CD4-positive, alpha-beta memory T cell (primary cell): Measurements from ENCODE around the gene DCUN1D3. TPM values are rescaled to one million over a fixed set of nuclear protein-coding genes. Genes with fewer than 3 reads are reported as not detected.
"Not testable (repeated sequence)": the region's sequence is repeated elsewhere in the genome, so short reads cannot be mapped to it uniquely, and the experiment has no call there.

Experiments used
- CTCF ChIA-PET: fragments of 350-600 bp; sonication (Branson Sonifier 250); formaldehyde crosslinking; loops from one replicate; lab custom pipeline; 2021; ENCODE audit warnings: inconsistent platforms; ENCODE audit not compliant: partially characterized antibody; lab: Charles Lee
- POLR2A ChIA-PET: fragments of 350-600 bp; sonication (Branson Sonifier 250); formaldehyde crosslinking; loops from one replicate; lab custom pipeline; 2021; ENCODE audit not compliant: partially characterized antibody; lab: Charles Lee
- DNase-seq, 5 donors: peaks; one replicate each; pipeline versions ENCODE4 v3.0.0 to v3.0.0-alpha.2; 2020 to 2022; ENCODE audit warnings: mixed read lengths in 1 of 5
- H3K27ac ChIP-seq: one replicate; pipeline ENCODE4 v1.7.0; 2013; ENCODE audit warnings: low read depth, low read length
- H3K27me3 ChIP-seq: 2 replicates; pipeline ENCODE4 v1.7.0; 2013; ENCODE audit warnings: mild to moderate bottlenecking, low read length, moderate library complexity; ENCODE audit not compliant: insufficient read depth
- H3K36me3 ChIP-seq: 2 replicates; pipeline ENCODE4 v1.7.0; 2013; ENCODE audit warnings: mild to moderate bottlenecking, low read length, moderate library complexity; ENCODE audit not compliant: insufficient read depth
- H3K4me1 ChIP-seq: 2 replicates; pipeline ENCODE4 v1.7.0; 2013; ENCODE audit warnings: mild to moderate bottlenecking, low read length, moderate library complexity; ENCODE audit not compliant: insufficient read depth
- H3K4me3 ChIP-seq, 2 donors: one replicate each; pipeline ENCODE4 v1.7.0; 2013; ENCODE audit warnings: low read length in 2 of 2, mild to moderate bottlenecking in 1 of 2
- H3K9me3 ChIP-seq, 2 donors: one replicate each; pipeline ENCODE4 v1.7.0; 2013; ENCODE audit warnings: low read length in 2 of 2, control low read depth in 1 of 2; ENCODE audit not compliant: control insufficient read depth in 1 of 2
- H3K27ac Mint-ChIP-seq, 7 donors: one replicate each; pipeline ENCODE4 v1.8.0; 2020 to 2021; ENCODE audit warnings: mixed read lengths in 7 of 7, mild to moderate bottlenecking in 6 of 7, inconsistent platforms in 3 of 7, moderate library complexity in 3 of 7
- H3K27me3 Mint-ChIP-seq, 2 donors: one replicate each; pipeline ENCODE4 v1.8.0; 2020 to 2021; ENCODE audit warnings: mixed read lengths in 2 of 2
- H3K36me3 Mint-ChIP-seq, 2 donors: one replicate each; pipeline ENCODE4 v1.8.0; 2020 to 2021; ENCODE audit warnings: mixed read lengths in 2 of 2, inconsistent platforms in 1 of 2, mild to moderate bottlenecking in 1 of 2
- H3K4me1 Mint-ChIP-seq, 4 donors: one replicate each; pipeline ENCODE4 v1.8.0; 2020 to 2021; ENCODE audit warnings: mixed read lengths in 4 of 4, mild to moderate bottlenecking in 1 of 4
- H3K4me3 Mint-ChIP-seq, 8 donors: one replicate each; pipeline ENCODE4 v1.8.0; 2020 to 2021; ENCODE audit warnings: mixed read lengths in 8 of 8, mild to moderate bottlenecking in 7 of 8, moderate library complexity in 6 of 8, inconsistent platforms in 3 of 8
- H3K9me3 Mint-ChIP-seq, 8 donors: one replicate each; pipeline ENCODE4 v1.8.0; 2020 to 2021; ENCODE audit warnings: mixed read lengths in 8 of 8, mild to moderate bottlenecking in 5 of 8, inconsistent platforms in 3 of 8, moderate library complexity in 1 of 8
- intact Hi-C: fragments of 100-400 bp; cut with micrococcal nuclease; formaldehyde crosslinking; loops from one replicate; pipeline ENCODE4 v1.15.1; 2023
- polyA plus RNA-seq, 2 donors: library from polyadenylated mRNA; unstranded; fragments of 300-500 nt; fragmentation: Illumina TruSeq; gene quantifications; one replicate each; pipeline ENCODE4 v1.2.3, GENCODE V29; 2021
- total RNA-seq, 2 experiments: library from RNA; stranded (reverse); gene quantifications; one replicate each; pipeline ENCODE4 v1.2.3, GENCODE V29; 2021

Gene DCUN1D3
- total and polyA plus RNA-seq, 4 experiments from 2014 or later, result 0.11 to 7.5 (median 3.7) TPM

GRCh38 chr16:20860995-20861394, 39.2 kb downstream of the DCUN1D3 start:
- H3K4me3 Mint-ChIP-seq, H3K27me3 ChIP-seq, H3K9me3 Mint-ChIP-seq, CTCF ChIA-PET, POLR2A ChIA-PET, H3K4me1 ChIP-seq, intact Hi-C loops, H3K27me3 Mint-ChIP-seq, DNase-seq, H3K4me3 ChIP-seq, H3K9me3 ChIP-seq, H3K27ac ChIP-seq: not testable (repeated sequence)
- H3K4me1 Mint-ChIP-seq, result peaks cover 4 to 11% (median 8%) of the 10 kb centered on the region in 4 donors
- peak overlapping the region in 1 of 7 donors; percentile 31 for H3K27ac Mint-ChIP-seq
- peaks cover 17% of the 10 kb centered on the region for H3K36me3 ChIP-seq
- H3K36me3 Mint-ChIP-seq, result peaks cover 32 to 34% of the 10 kb centered on the region in 2 donors

DNA sequence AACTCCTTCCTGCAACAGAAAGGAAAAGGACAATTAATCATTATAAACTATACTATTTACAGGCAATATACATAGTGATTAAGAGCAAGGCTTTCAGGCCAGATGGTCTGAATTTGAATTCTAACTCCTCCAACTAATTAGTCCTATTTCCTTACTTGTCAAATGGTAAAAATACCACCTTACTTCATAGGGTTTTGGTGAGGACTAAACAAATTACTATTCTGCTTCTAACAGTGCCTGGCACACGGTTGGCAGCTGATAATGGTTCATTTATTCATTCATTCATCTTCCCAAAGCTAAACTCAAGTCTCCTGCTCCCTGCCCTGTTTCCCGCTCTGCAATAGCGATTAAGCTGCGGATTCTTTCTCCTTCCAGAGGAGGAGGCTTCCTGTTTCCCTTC, 39.8 kb downstream of the DCUN1D3 start:
- Histone ChIP-seq H3K27me3 (no peaks in the 10 kb centered on the region), H3K9me3 (no peaks in the 10 kb centered on the region), H3K4me1 (no peaks in the 10 kb centered on the region), H3K27ac (no peak overlapping the region), H3K36me3 (peaks cover 17% of the 10 kb centered on the region), H3K4me3 (no peak overlapping the region)
- H3K27ac Mint-ChIP-seq, result no peak overlapping the region
- no peak overlapping the region for H3K4me3 Mint-ChIP-seq
- no peak for DNase-seq
- no peaks in the 10 kb centered on the region for H3K9me3 Mint-ChIP-seq
- H3K4me1 Mint-ChIP-seq, result peaks cover 4 to 11% (median 7%) of the 10 kb centered on the region in 4 donors
- POLR2A ChIA-PET, result no interaction called here
- intact Hi-C loops, result no loop called here
- H3K36me3 Mint-ChIP-seq, result peaks cover 32 to 34% of the 10 kb centered on the region in 2 donors
- H3K27me3 Mint-ChIP-seq, result no peaks in the 10 kb centered on the region
- CTCF ChIA-PET, result no interaction called here

GRCh38 chr16:20859699-20860098, 40.5 kb downstream of the DCUN1D3 start:
- Histone ChIP-seq H3K4me3 (no peak overlapping the region), H3K4me1 (no peaks in the 10 kb centered on the region), H3K9me3 (no peaks in the 10 kb centered on the region), H3K27me3 (no peaks in the 10 kb centered on the region), H3K27ac (no peak overlapping the region), H3K36me3 (peaks cover 17% of the 10 kb centered on the region)
- ChIA-PET POLR2A (no interaction called here), CTCF (no interaction called here)
- peak overlapping the region in 1 of 7 donors; percentile 5 for H3K27ac Mint-ChIP-seq
- intact Hi-C loops, result loop anchor here (10.0 kb wide), 1 partner anchor 145 kb away; no protein-coding TSS in a partner anchor
- DNase-seq, result no peak
- H3K9me3 Mint-ChIP-seq, result no peaks in the 10 kb centered on the region
- H3K27me3 Mint-ChIP-seq, result no peaks in the 10 kb centered on the region
- peaks cover 34 to 38% of the 10 kb centered on the region in 2 donors for H3K36me3 Mint-ChIP-seq
- H3K4me1 Mint-ChIP-seq, result peaks cover 2 to 10% (median 5%) of the 10 kb centered on the region in 4 donors
- H3K4me3 Mint-ChIP-seq, result no peak overlapping the region

DNA sequence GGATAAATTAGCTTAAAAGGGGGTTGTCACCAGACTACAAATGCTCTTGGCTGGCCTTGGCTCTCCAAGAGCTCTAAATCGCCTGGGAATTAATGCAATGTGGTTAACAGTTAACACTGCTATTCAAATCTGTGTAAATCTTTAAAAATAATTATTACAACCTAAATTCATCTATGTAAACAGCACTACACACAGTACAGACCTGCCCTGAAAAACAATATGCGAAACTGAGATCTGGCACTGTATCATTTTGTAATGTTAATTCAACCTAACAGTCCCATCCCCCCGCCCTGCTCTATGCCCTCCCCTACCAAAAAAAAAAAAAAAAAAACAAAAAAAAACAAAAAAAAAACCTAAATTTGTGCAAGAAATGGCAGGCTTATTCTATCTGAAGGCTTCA, 40.9 kb downstream of the DCUN1D3 start:
- H3K4me3 ChIP-seq, result no peak overlapping the region
- H3K9me3 ChIP-seq, result no peaks in the 10 kb centered on the region
- peaks cover 34 to 38% of the 10 kb centered on the region in 2 donors for H3K36me3 Mint-ChIP-seq
- H3K27me3 ChIP-seq, result no peaks in the 10 kb centered on the region
- no peaks in the 10 kb centered on the region for H3K9me3 Mint-ChIP-seq
- CTCF ChIA-PET, result no interaction called here
- H3K4me1 Mint-ChIP-seq, result peaks cover 0 to 6% (median 3%) of the 10 kb centered on the region in 4 donors
- intact Hi-C loops, result loop anchor here (10.0 kb wide), 1 partner anchor 146 kb away; no protein-coding TSS in a partner anchor
- POLR2A ChIA-PET, result no interaction called here
- H3K4me1 ChIP-seq, result no peaks in the 10 kb centered on the region
- no peak overlapping the region for H3K4me3 Mint-ChIP-seq
- no peak overlapping the region for H3K27ac Mint-ChIP-seq
- peaks cover 17% of the 10 kb centered on the region for H3K36me3 ChIP-seq
- no peaks in the 10 kb centered on the region for H3K27me3 Mint-ChIP-seq
- H3K27ac ChIP-seq, result no peak overlapping the region
- no peak for DNase-seq

- POLR2A ChIA-PET, result no interaction called here
- Mint-ChIP-seq H3K36me3 (peaks cover 33 to 36% of the 10 kb centered on the region in 2 donors), H3K9me3 (no peaks in the 10 kb centered on the region), H3K27me3 (no peaks in the 10 kb centered on the region), H3K4me3 (no peak overlapping the region), H3K4me1 (no peaks in the 10 kb centered on the region), H3K27ac (no peak overlapping the region)
- no peaks in the 10 kb centered on the region for H3K9me3 ChIP-seq
- H3K4me3 ChIP-seq, result no peak overlapping the region
- H3K27ac ChIP-seq, result no peak overlapping the region
- DNase-seq, result no peak
- H3K36me3 ChIP-seq, result peaks cover 17% of the 10 kb centered on the region
- CTCF ChIA-PET, result interaction anchor here (1.3 kb wide), 1 partner anchor 20 kb away, joined by 3 read pairs; no protein-coding TSS in a partner anchor
- intact Hi-C loops, result loop anchor here (10.0 kb wide), 1 partner anchor 148 kb away; no protein-coding TSS in a partner anchor
- H3K4me1 ChIP-seq, result no peaks in the 10 kb centered on the region
- no peaks in the 10 kb centered on the region for H3K27me3 ChIP-seq
These were observed 42.9 kb downstream of the DCUN1D3 start for GRCh38 chr16:20857281-20857680.

GRCh38 chr16:20854963-20855362, 45.2 kb downstream of the DCUN1D3 start:
- Mint-ChIP-seq H3K4me1 (peaks cover 2 to 3% (median 2%) of the 10 kb centered on the region in 4 donors), H3K36me3 (peaks cover 19 to 23% of the 10 kb centered on the region in 2 donors), H3K9me3 (no peaks in the 10 kb centered on the region), H3K4me3 (no peak overlapping the region), H3K27ac (peak overlapping the region in 1 of 7 donors; percentile 39), H3K27me3 (no peaks in the 10 kb centered on the region)
- POLR2A ChIA-PET, result no interaction called here
- intact Hi-C loops, result loop anchor here (5.0 to 10.0 kb wide), 2 partner anchors 150 to 332 kb away; no protein-coding TSS in a partner anchor
- Histone ChIP-seq H3K36me3 (peaks cover 5% of the 10 kb centered on the region), H3K27ac (no peak overlapping the region), H3K4me1 (peaks cover 2% of the 10 kb centered on the region), H3K27me3 (no peaks in the 10 kb centered on the region), H3K4me3 (no peak overlapping the region), H3K9me3 (no peaks in the 10 kb centered on the region)
- no peak for DNase-seq
- CTCF ChIA-PET, result interaction anchor here (1.3 to 8.2 kb wide), 3 partner anchors 10 to 226 kb away, joined by 4 to 113 read pairs (median 5); no protein-coding TSS in a partner anchor

GRCh38 chr16:20853981-20854620, 46.1 kb downstream of the DCUN1D3 start:
- Mint-ChIP-seq H3K27ac (peak overlapping the region in 2 of 7 donors; percentile 22 to 30), H3K27me3 (no peaks in the 10 kb centered on the region), H3K4me3 (no peak overlapping the region), H3K36me3 (peaks cover 13 to 16% of the 10 kb centered on the region in 2 donors), H3K9me3 (no peaks in the 10 kb centered on the region), H3K4me1 (peaks cover 4 to 6% (median 4%) of the 10 kb centered on the region in 4 donors)
- no peak for DNase-seq
- Histone ChIP-seq H3K27me3 (no peaks in the 10 kb centered on the region), H3K4me1 (peaks cover 4% of the 10 kb centered on the region), H3K27ac (no peak overlapping the region), H3K36me3 (no peaks in the 10 kb centered on the region), H3K9me3 (no peaks in the 10 kb centered on the region), H3K4me3 (no peak overlapping the region)
- intact Hi-C loops, result loop anchor here (5.0 to 10.0 kb wide), 2 partner anchors 151 to 333 kb away; no protein-coding TSS in a partner anchor
- CTCF ChIA-PET, result interaction anchor here (1.3 to 8.2 kb wide), 3 partner anchors 11 to 227 kb away, joined by 4 to 113 read pairs (median 5); no protein-coding TSS in a partner anchor
- POLR2A ChIA-PET, result interaction anchor here (0.7 to 1.5 kb wide), 2 partner anchors 18 to 21 kb away, joined by 3 to 7 read pairs; no protein-coding TSS in a partner anchor
